GM23248 (cell line): ENCODE results near the gene HIBADH. TPM values are rescaled to one million over a fixed set of nuclear protein-coding genes. Genes with fewer than 3 reads are reported as not detected.
A peak's percentile ranks its signal among the peaks of the same experiment; 100 is the strongest.

Experiments
- DNase-seq: peaks from one replicate; pipeline ENCODE4 v3.0.0-alpha.2; 2015
- H2AFZ ChIP-seq: fragments of 200-600 bp; sonication (generic); 2 replicates; pipeline ENCODE4 v1.6.1; 2016; ENCODE audit warnings: antibody characterized with exemption
- H3F3A ChIP-seq: fragments of 200-600 bp; sonication (generic); 2 replicates; pipeline ENCODE4 v1.6.1; 2016; ENCODE audit warnings: mild to moderate bottlenecking, antibody characterized with exemption, mixed run types; ENCODE audit not compliant: insufficient read depth
- H3K27ac ChIP-seq: fragments of 200-600 bp; sonication (generic); 2 replicates; pipeline ENCODE4 v1.5.1; 2016; ENCODE audit warnings: mild to moderate bottlenecking
- H3K27me3 ChIP-seq: fragments of 200-600 bp; sonication (generic); replicated peaks from 2 replicates; pipeline ENCODE4 v1.6.1; 2016; ENCODE audit warnings: mild to moderate bottlenecking; ENCODE audit not compliant: insufficient read depth
- H3K36me3 ChIP-seq: fragments of 200-600 bp; sonication (generic); 2 replicates; pipeline ENCODE4 v1.6.1; 2016; ENCODE audit warnings: low read depth, mild to moderate bottlenecking
- H3K4me1 ChIP-seq: fragments of 200-600 bp; sonication (generic); 2 replicates; pipeline ENCODE4 v1.6.1; 2016; ENCODE audit warnings: mild to moderate bottlenecking; ENCODE audit not compliant: insufficient read depth
- H3K4me2 ChIP-seq: fragments of 200-600 bp; sonication (generic); one replicate; pipeline ENCODE4 v1.6.1; 2016; ENCODE audit warnings: mild to moderate bottlenecking; ENCODE audit not compliant: unreplicated experiment
- H3K4me3 ChIP-seq: fragments of 200-600 bp; sonication (generic); 2 replicates; pipeline ENCODE4 v1.5.1; 2016; ENCODE audit warnings: mild to moderate bottlenecking
- H3K79me2 ChIP-seq: fragments of 200-600 bp; sonication (generic); 2 replicates; pipeline ENCODE4 v1.6.1; 2016; ENCODE audit warnings: mild to moderate bottlenecking; ENCODE audit not compliant: insufficient read depth
- H3K9ac ChIP-seq: fragments of 200-600 bp; sonication (generic); 2 replicates; pipeline ENCODE4 v1.6.1; 2016; ENCODE audit warnings: mild to moderate bottlenecking
- H3K9me2 ChIP-seq: fragments of 200-600 bp; sonication (generic); 2 replicates; pipeline ENCODE4 v1.6.1; 2016; ENCODE audit warnings: mixed run types, mild to moderate bottlenecking, moderate library complexity; ENCODE audit not compliant: insufficient read depth
- H3K9me3 ChIP-seq: fragments of 200-600 bp; sonication (generic); one replicate; pipeline ENCODE4 v1.6.1; 2017; ENCODE audit warnings: low read depth
- H4K20me1 ChIP-seq: fragments of 200-600 bp; sonication (generic); 2 replicates; pipeline ENCODE4 v1.6.0; 2016; ENCODE audit not compliant: insufficient read depth
- EZH2 ChIP-seq: fragments of 200-600 bp; sonication (generic); IDR thresholded peaks from 2 replicates; pipeline ENCODE4 v1.6.1; 2018; ENCODE audit warnings: antibody characterized with exemption, mild to moderate bottlenecking; ENCODE audit not compliant: insufficient read depth, poor library complexity, severe bottlenecking
- EZH2phosphoT487 ChIP-seq: fragments of 200-600 bp; sonication (generic); IDR thresholded peaks from 2 replicates; pipeline ENCODE4 v1.6.1; 2018; ENCODE audit warnings: antibody characterized with exemption, moderate library complexity, mild to moderate bottlenecking, low read depth; ENCODE audit not compliant: insufficient read depth
- WGBS, 2 experiments: methylation state at CpG; one replicate each; pipeline ENCODE4 v1.1.6; 2015 to 2017; ENCODE audit warnings: low lambda C conversion rate in 2 of 2, low coverage in 1 of 2; ENCODE audit errors: missing lambda C conversion rate in 2 of 2; 5-methylcytosine and 5-hydroxymethylcytosine counted together
- in situ Hi-C: fragments of 300-500 bp; cut with MboI; formaldehyde crosslinking; loops from 2 replicates; pipeline ENCODE4 v1.15.0; 2020
- polyA plus RNA-seq: library from polyadenylated mRNA; unstranded; fragments of >200 nt; fragmentation: Nextera tagmentation; extraction: Ambion mirVana; gene quantifications from 2 replicates; pipeline ENCODE4 v1.2.1, GENCODE V29; 2016
- total RNA-seq: library from RNA; depleted of rRNA; stranded (reverse); fragments of >200 nt; shearing (Covaris generic); gene quantifications from 2 replicates; pipeline ENCODE4 v1.2.3, GENCODE V29; 2014

The HIBADH gene
- total and polyA plus RNA-seq, 2 experiments from 2014 or later = 70.1 to 87.0 TPM

- peaks cover 14% of the 10 kb centered on the region; the same call in 1 of the 2 replicates for H3F3A ChIP-seq
- H3K4me1 ChIP-seq = peaks cover 11% of the 10 kb centered on the region; the same call in 1 of the 2 replicates
- in situ Hi-C loops = no loop called here
- H3K9me3 ChIP-seq = no peaks in the 10 kb centered on the region
- H3K36me3 ChIP-seq = no peaks in the 10 kb centered on the region
- no peak overlapping the region for H3K27ac ChIP-seq
- no peak overlapping the region for H3K4me2 ChIP-seq
- H3K79me2 ChIP-seq = no peaks in the 10 kb centered on the region
- H3K9ac ChIP-seq = no peak overlapping the region
- H4K20me1 ChIP-seq = no peaks in the 10 kb centered on the region
- no peaks in the 10 kb centered on the region for H3K27me3 ChIP-seq
- no peak overlapping the region for H3K4me3 ChIP-seq
- H3K9me2 ChIP-seq = no peaks in the 10 kb centered on the region
- WGBS, 2 experiments = 96 to 98% methylated on average over 2 of the region's 2 CpGs
- no peak for DNase-seq
- H2AFZ ChIP-seq = no peak overlapping the region
- TF ChIP-seq EZH2phosphoT487 (no peak), EZH2 (no peak)
Measured at GRCh38 chr7:27699751-27700150, 37.1 kb upstream of the HIBADH start.

GRCh38 chr7:27697861-27698430 is 35.3 kb upstream of the HIBADH start:
- Histone ChIP-seq H3K36me3 (no peaks in the 10 kb centered on the region), H4K20me1 (no peaks in the 10 kb centered on the region), H3K9ac (no peak overlapping the region), H3F3A (peaks cover 14% of the 10 kb centered on the region; the same call in 1 of the 2 replicates), H2AFZ (0 out of 2 replicates have a peak overlapping the region, but pooled peaks have one; percentile 25), H3K27me3 (no peaks in the 10 kb centered on the region), H3K79me2 (no peaks in the 10 kb centered on the region), H3K4me2 (no peak overlapping the region), H3K27ac (no peak overlapping the region), H3K9me2 (no peaks in the 10 kb centered on the region), H3K4me3 (no peak overlapping the region), H3K9me3 (no peaks in the 10 kb centered on the region), H3K4me1 (peaks cover 10% of the 10 kb centered on the region; the same call in 1 of the 2 replicates)
- 49 to 51% methylated on average over 3 of the region's 3 CpGs for WGBS, 2 experiments
- in situ Hi-C loops = no loop called here
- peak; percentile 33 for DNase-seq
- TF ChIP-seq EZH2 = no peak
- TF ChIP-seq EZH2phosphoT487 = no peak

GRCh38 chr7:27695096-27695495 is 32.4 kb upstream of the HIBADH start:
- no peaks in the 10 kb centered on the region for H3K36me3 ChIP-seq
- H3K9me2 ChIP-seq = no peaks in the 10 kb centered on the region
- H3K4me2 ChIP-seq = no peak overlapping the region
- no peak overlapping the region for H2AFZ ChIP-seq
- in situ Hi-C loops = no loop called here
- H3K9ac ChIP-seq = no peak overlapping the region
- no peaks in the 10 kb centered on the region for H3K27me3 ChIP-seq
- 88 to 90% methylated on average over 4 of the region's 4 CpGs for WGBS, 2 experiments
- H3K4me1 ChIP-seq = peaks cover 8% of the 10 kb centered on the region; the same call in 1 of the 2 replicates
- no peaks in the 10 kb centered on the region for H4K20me1 ChIP-seq
- no peak overlapping the region for H3K4me3 ChIP-seq
- no peaks in the 10 kb centered on the region for H3K9me3 ChIP-seq
- H3F3A ChIP-seq = peaks cover 14% of the 10 kb centered on the region; the same call in 1 of the 2 replicates
- no peak overlapping the region for H3K27ac ChIP-seq
- DNase-seq = no peak
- H3K79me2 ChIP-seq = no peaks in the 10 kb centered on the region
- TF ChIP-seq EZH2phosphoT487 = no peak
- no peak for TF ChIP-seq EZH2

- no peaks in the 10 kb centered on the region for H3K27me3 ChIP-seq
- H3K36me3 ChIP-seq = no peaks in the 10 kb centered on the region
- TF ChIP-seq EZH2phosphoT487 = no peak
- TF ChIP-seq EZH2 = no peak
- H3K79me2 ChIP-seq = no peaks in the 10 kb centered on the region
- H3K4me3 ChIP-seq = no peak overlapping the region
- in situ Hi-C loops = no loop called here
- no peaks in the 10 kb centered on the region for H3K9me3 ChIP-seq
- H3F3A ChIP-seq = peaks cover 15% of the 10 kb centered on the region
- no peak overlapping the region for H3K27ac ChIP-seq
- no peak overlapping the region for H3K9ac ChIP-seq
- H2AFZ ChIP-seq = peak overlapping the region; percentile 22; the same call in 1 of the 2 replicates
- peaks cover 13% of the 10 kb centered on the region for H3K4me1 ChIP-seq
- 73 to 80% methylated on average over 3 of the region's 3 CpGs for WGBS, 2 experiments
- no peaks in the 10 kb centered on the region for H4K20me1 ChIP-seq
- DNase-seq = no peak
- H3K4me2 ChIP-seq = no peak overlapping the region
- H3K9me2 ChIP-seq = no peaks in the 10 kb centered on the region
Measured at GRCh38 chr7:27693794-27694193, 31.1 kb upstream of the HIBADH start.

- Histone ChIP-seq H3K36me3 (no peaks in the 10 kb centered on the region), H3F3A (peaks cover 15% of the 10 kb centered on the region), H3K4me3 (no peak overlapping the region), H2AFZ (no peak overlapping the region), H3K9ac (no peak overlapping the region), H3K27me3 (no peaks in the 10 kb centered on the region), H3K9me2 (no peaks in the 10 kb centered on the region), H3K9me3 (no peaks in the 10 kb centered on the region), H4K20me1 (no peaks in the 10 kb centered on the region), H3K4me1 (peaks cover 26% of the 10 kb centered on the region), H3K4me2 (no peak overlapping the region), H3K27ac (no peak overlapping the region), H3K79me2 (no peaks in the 10 kb centered on the region)
- no peak for TF ChIP-seq EZH2
- TF ChIP-seq EZH2phosphoT487 = no peak
- DNase-seq = no peak
- in situ Hi-C loops = no loop called here
Measured at GRCh38 chr7:27690649-27691048, 28.0 kb upstream of the HIBADH start.
